AG04449 (cell line): ENCODE measurements around the gene PXDN.

Source experiments
- CTCF ChIA-PET: fragments of 350-600 bp; formaldehyde crosslinking; extraction: SDS; loops from one replicate; lab custom pipeline; 2021; ENCODE audit warnings: antibody characterized with exemption; lab: Yijun Ruan, JAX
- POLR2A ChIA-PET: fragments of 400-600, 350-600 bp; formaldehyde crosslinking; extraction: SDS; loops from one replicate; lab custom pipeline; 2020; ENCODE audit warnings: antibody characterized with exemption, inconsistent platforms; lab: Yijun Ruan, JAX
- DNase-seq: peaks from one replicate; pipeline ENCODE4 v3.0.0-alpha.2; 2010; ENCODE audit warnings: low read depth, low spot score
- H3K4me3 ChIP-seq: 2 replicates; pipeline ENCODE4 v1.5.1; 2011; ENCODE audit warnings: low read depth, mild to moderate bottlenecking, control low read depth, low read length
- TF ChIP-seq, protein P1 (sequence below): IDR thresholded peaks from one replicate; pipeline ENCODE4 v1.5.1; 2011; ENCODE audit warnings: mild to moderate bottlenecking, moderate library complexity, low read length, control low read depth, inconsistent platforms; ENCODE audit not compliant: insufficient read depth; ENCODE audit errors: missing control alignments

PXDN gene

DNA sequence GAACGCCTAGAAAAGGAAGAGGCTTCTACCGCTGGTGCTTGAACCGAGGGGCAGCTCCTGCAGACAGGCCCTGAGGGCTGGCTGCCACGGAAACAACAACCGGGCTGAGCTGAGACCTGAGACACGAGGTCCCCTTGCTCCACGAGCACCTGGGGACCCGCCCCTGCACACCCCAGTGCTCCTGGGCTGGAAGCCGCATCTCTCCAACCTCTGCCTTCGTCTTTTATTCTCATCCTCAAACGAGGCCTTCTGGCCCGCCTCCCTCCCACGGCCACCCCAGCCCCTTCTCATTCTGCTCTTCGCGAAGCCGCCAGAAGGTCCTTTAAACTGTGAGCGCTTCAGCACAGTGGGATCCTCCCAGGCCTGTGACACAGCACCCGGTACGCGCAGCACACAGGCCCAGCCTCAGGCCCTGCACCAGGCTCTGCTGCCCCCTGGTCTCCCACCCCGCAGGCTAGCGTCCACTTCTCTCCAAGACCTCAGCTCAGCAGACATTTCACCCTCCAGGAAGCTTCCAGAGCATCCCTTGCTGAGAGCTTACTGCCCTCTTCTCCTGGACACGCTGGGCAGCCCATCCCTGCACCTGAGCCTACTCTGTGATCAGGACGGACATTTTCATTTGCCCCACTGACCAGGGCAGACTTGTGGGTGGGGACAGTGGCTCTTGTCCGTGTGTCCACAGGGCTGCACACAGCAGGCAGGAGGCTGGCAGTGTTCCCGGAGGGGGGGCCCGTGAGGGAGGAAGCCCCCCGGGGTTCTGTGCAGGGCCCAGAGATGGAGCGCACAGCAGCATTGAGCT lies 149.7 kb downstream of the PXDN start:
- H3K4me3 ChIP-seq, result no peak overlapping the region
- no peak for DNase-seq
- TF ChIP-seq, protein P1, sequence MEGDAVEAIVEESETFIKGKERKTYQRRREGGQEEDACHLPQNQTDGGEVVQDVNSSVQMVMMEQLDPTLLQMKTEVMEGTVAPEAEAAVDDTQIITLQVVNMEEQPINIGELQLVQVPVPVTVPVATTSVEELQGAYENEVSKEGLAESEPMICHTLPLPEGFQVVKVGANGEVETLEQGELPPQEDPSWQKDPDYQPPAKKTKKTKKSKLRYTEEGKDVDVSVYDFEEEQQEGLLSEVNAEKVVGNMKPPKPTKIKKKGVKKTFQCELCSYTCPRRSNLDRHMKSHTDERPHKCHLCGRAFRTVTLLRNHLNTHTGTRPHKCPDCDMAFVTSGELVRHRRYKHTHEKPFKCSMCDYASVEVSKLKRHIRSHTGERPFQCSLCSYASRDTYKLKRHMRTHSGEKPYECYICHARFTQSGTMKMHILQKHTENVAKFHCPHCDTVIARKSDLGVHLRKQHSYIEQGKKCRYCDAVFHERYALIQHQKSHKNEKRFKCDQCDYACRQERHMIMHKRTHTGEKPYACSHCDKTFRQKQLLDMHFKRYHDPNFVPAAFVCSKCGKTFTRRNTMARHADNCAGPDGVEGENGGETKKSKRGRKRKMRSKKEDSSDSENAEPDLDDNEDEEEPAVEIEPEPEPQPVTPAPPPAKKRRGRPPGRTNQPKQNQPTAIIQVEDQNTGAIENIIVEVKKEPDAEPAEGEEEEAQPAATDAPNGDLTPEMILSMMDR, result no peak
- ChIA-PET POLR2A (interaction anchor here (1.0 kb wide), 1 partner anchor 11 kb away, joined by 3 read pairs; no protein-coding TSS in a partner anchor), CTCF (interaction anchor here (0.9 to 2.5 kb wide), 4 partner anchors 9 to 156 kb away, joined by 3 to 14 read pairs (median 3); no protein-coding TSS in a partner anchor)

DNA sequence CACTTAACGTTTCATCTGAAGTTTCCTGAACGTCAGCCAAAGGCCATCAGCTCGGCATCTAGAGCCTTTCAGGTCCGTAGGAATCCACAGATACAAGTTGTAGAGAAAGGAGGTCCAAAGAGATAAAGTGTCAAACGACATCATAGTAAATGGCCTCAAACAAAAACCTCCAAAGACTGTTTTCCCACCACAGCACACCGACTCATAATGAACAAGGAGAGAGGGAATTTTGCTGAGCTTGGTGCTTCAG lies 150.3 kb downstream of the PXDN start:
- TF ChIP-seq, protein P1, result no peak
- no peak overlapping the region for H3K4me3 ChIP-seq
- CTCF ChIA-PET, result interaction anchor here (0.9 to 2.5 kb wide), 4 partner anchors 8 to 157 kb away, joined by 3 to 14 read pairs (median 3); no protein-coding TSS in a partner anchor
- POLR2A ChIA-PET, result interaction anchor here (0.9 to 1.0 kb wide), 2 partner anchors 12 to 145 kb away, joined by 3 read pairs; no protein-coding TSS in a partner anchor
- DNase-seq, result no peak

- DNase-seq, result peak; percentile 56
- ChIA-PET CTCF (interaction anchor here (0.7 to 3.6 kb wide), 8 partner anchors 8 to 224 kb away, joined by 3 to 14 read pairs (median 4); no protein-coding TSS in a partner anchor), POLR2A (interaction anchor here (0.9 to 1.0 kb wide), 2 partner anchors 12 to 146 kb away, joined by 3 read pairs; no protein-coding TSS in a partner anchor)
- H3K4me3 ChIP-seq, result no peak overlapping the region
- TF ChIP-seq, protein P1, result no peak
Observed at GRCh38 chr2:1593371-1594122, 150.8 kb downstream of the PXDN start.

DNA sequence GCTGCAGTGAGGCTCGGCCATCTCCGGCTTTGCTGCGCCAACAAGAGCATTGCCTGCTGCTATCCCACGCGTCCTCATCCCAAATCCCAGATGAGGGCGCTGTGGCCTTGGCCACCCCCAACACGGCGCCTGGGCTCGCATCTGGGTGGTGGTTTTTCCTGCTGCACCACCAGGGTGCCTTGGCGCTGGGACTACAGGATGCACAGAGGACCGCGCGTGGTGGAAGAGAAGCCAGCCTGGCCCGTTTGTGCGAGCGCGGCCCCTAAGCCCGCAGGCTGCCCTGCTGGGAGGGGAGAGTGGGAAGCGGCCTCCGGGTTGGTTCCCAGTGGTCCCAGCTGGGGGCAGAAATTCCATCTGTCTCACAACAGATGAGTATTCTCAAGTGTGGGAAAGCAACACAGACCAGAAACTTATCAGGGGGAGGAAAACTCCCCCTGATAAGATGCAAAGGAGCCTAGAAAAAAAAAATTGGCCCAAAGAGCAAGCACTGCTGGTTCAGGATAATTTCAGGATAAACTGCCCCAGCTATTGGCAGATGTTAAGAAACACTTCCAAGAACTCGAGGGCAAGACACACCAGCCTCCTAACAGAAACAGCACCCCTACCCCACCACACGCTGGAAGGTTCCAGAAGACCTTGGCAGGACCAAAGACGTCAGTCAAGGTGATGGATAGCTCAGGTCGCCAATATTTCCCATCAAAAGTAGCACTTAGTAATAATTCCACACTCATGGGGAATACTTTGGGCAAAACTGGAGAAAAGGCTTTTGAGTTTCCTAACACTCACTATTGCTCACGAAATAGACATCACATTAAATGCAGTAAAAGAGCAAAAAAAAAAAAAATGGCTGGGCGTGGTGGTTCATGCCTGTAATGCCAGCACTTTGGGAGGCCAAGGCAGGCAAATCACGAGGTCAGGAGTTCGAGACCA lies 152.1 kb downstream of the PXDN start:
- no peak overlapping the region for H3K4me3 ChIP-seq

GRCh38 chr2:1591461-1591770 lies 152.9 kb downstream of the PXDN start:
- ChIA-PET POLR2A (no interaction called here), CTCF (interaction anchor here (0.7 to 3.6 kb wide), 7 partner anchors 9 to 227 kb away, joined by 3 to 14 read pairs (median 4); no protein-coding TSS in a partner anchor)
- H3K4me3 ChIP-seq, result no peak overlapping the region
- TF ChIP-seq, protein P1, result no peak
- DNase-seq, result no peak

More for the DNA sequence above, 152.1 kb downstream of the PXDN start:
- CTCF ChIA-PET, result interaction anchor here (1.2 to 3.6 kb wide), 7 partner anchors 10 to 226 kb away, joined by 3 to 14 read pairs (median 5); no protein-coding TSS in a partner anchor
- no peak for DNase-seq
- POLR2A ChIA-PET, result interaction anchor here (0.6 kb wide), 1 partner anchor 60 kb away, joined by 3 read pairs; no protein-coding TSS in a partner anchor
- TF ChIP-seq, protein P1, result peak; percentile 71
